CD1c-positive myeloid dendritic cell (primary cell): ENCODE measurements around the gene VAT1.
"Not testable (repeated sequence)": the region's sequence is repeated elsewhere in the genome, so short reads cannot be mapped to it uniquely, and the experiment has no call there.

ENCODE experiments used
- DNase-seq: peaks from one replicate; pipeline ENCODE4 v3.0.0-alpha.2; 2016; ENCODE audit errors: extremely low spot score

The VAT1 gene

DNA sequence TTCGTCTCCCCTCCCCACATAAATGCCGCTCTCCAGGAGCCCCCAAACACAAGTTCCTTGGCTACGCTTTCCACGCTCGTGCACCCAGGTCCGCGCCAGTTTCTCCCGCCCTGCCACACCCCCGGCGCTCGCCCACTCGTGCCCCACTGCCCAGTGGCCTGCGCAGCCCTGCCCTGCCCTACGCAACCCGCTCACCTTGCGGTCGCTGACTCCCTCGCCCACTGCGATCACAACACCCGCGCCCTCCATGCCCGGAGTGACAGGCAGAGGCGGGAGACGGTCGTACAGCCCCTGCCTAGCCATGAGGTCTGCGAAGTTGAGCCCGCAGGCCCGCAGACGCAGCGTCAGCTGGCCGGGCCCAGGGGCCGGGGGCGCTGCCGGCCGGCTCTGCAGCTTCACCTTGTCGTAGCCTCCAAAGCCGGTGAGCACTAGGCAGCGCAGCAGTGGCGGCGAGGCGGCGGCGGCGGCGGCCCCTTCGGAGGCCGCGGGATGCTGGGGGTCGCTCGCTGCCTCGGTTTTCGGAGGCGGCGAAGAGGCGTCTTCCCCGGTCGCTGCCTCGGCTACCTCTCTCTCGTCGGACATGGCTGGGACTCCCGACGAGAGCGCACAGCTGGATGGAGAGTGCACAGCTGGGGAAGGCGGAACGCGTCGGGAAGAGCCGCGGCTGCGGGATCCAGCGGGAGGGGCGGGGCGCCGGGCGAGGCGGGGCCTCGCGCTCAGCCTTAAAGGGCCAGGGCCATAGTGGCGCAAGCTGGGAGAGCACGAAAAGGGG, at the start of gene VAT1:
Gene VAT1, minus strand, starts transcription at position 645 of the 772 bp plus-strand sequence. Its CDS starts 63 bp downstream, at position 582.
- DNase-seq: peak; percentile 82

DNA sequence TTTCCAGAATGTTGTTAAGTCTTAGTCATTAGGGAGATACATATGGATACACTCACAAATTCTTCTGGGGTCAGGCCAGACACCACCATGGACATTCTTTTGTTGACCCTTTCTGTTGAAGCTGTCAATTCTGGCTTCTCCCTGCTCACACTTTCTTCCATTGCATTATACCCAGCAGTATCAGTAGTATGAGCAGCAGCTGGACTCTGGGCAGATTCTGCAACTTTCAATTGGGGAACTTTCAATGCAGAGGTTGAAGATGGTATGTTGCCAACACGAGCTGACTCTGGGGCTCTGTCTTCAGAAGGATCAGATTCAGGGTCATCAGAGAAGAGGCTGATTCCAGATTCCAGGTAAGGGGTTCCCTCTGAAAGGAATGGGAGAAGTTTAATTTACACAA, 48.7 kb upstream of the VAT1 start:
- no peak for DNase-seq

DNA sequence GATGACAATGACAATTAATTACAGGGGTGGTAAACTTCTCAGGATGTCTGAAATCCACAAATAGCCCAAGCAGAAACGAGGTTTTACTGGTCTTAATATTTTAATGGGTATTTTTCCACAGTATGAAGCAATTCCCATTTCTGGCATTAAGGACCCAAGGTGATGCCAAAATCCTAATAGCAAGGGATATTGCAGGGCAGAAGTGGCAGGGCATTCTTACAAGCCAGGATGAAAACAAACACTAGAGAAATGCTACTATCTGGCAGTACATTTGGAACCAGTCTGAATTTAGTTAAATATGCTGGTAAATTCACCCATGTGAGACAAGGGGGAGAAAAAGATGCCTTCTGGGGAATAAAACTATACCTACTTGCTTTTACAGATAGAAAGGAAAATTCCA, 48.1 kb upstream of the VAT1 start:
- no peak for DNase-seq

DNA sequence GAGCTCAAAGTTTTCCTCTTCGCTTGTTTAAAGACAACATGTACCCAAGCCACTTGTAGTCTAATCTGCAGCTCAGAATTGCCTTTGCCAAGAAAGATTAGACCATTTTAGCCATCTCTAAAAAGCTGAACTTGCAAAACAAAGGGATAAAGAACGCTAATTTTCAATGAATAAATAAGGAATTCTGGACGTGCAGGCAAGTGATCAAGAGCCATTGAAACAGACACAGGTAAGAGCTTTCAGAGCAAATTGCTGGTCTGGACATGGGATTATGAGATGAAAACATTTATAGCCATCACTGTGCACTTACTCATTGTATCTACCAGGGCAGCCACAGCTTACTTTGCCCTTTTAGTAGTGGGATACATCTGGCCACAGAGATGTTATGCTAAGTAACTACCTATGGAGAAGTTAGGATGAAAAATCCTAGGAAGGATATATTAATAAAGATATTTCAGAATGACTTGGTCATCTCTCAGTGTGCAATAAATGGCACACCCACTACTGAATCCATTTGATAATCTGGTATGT, 47.2 kb upstream of the VAT1 start:
- no peak for DNase-seq

DNA sequence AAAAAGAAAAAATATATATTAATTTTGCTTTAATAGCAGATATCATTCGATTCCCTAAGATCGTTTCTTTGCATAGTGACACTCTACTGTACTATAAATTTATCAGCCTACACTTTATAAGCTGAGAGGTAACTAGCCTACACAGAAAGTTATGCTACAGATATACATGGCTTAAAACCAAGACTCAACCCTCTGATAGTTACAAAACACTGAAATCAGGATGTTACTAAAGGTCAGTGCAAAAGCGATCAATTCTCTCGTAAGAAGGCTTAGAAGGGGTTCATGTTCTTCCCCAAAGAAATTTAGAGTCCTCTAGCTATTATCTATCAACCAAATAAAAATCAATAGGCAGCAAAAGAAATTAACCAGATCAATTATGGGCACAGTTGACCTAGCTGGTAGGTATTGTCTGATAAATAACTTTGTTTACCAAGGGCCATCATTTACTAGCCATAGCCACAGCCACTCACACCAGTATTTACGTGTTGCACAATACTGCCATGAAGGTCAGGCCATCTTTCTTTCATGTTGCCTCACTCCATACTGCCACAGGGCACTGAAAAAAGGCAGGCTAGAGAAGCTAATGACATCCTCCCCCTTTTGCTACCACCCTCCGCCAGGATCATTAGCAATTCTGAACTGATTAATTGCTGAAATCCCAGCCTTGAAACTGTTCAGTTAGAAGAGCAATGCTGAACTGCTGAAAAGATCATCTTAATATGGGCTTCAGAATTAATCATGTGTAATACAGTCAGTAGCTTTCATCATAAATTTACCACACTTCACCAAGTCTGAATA, 46.6 kb upstream of the VAT1 start:
- no peak for DNase-seq

DNA sequence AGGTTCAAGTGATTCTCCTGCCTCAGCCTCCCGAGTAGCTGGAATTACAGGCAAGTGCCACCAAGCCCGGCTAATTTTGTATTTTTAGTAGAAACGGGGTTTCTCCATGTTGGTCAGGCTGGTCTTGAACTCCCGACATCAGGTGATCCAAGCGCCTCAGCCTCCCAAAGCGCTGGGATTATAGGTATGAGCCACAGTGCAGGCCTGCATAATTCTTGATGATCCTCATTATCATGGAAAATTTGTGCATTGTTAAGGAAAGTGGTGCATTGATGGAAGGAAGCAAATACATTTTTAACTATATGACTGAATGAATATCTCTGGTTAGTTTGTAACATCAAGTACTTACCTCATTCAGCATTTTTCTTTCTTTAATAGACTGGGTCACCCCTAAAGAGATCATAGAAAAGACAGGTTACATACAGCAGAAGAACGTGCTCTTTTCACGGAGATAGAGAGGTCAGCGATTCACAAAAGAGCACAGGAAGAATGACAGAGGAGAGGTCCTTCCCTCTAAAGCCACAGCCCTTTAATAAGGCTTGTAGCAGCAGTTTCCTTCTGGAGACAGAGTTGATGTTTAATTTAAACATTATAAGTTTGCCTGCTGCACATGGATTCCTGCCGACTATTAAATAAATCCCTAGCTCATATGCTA, 40.9 kb upstream of the VAT1 start:
- no peak for DNase-seq

DNA sequence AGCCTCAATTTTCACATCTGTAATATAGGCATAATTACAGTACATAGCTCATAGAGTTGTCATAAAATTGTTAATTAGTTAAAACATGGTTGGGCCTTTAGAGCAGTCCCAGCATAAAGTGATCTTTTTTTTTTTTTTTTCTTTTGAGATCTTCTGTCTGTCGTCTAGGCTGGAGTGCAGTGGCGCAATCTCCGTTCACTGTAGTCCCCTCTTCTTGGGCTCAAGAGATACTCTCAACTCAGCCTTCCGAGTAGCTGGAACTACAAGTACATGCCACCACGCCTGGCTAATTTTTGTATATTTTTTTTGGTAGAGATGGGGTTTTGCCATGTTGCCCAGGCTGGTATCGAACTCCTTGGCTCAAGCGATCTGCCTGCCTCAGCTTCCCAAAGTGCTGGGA, 33.9 kb upstream of the VAT1 start:
- no peak for DNase-seq

DNA sequence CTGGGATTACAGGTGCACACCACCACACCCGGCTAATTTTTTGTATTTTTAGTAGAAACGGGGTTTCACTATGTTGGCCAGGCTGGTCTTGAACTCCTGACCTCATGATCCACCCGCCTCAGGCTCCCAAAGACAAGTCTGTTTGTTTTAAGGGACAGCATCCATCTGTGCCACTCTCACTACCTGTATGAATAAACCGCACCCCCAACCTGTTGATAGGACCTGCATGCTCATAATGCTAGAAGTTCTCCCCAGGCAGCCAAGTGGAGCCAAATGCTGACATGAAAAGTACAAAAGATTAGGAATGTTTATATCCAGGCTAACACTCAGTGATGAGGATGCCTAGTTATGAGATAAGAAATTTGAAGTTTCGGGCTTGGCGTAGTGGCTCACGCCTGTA, 30.8 kb upstream of the VAT1 start:
- DNase-seq: not testable (repeated sequence)

DNA sequence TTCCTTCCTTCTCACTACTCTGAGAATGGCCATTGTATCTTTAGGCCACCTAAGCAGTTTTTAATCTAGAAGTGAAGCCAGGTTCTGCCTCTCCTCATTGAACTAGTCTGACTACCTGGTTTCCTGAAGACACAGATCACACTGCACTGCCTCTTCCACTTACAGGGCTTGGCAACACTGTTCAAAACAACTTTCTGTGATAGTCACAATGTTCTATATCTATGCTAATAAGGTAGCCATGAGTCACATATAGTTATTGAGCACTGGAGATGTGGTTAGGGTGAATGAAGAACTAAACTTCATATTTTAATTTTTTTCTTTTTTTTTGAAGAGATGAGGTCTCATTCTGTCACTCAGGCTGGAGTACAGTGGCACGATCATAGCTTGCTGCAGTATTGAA, 29.8 kb upstream of the VAT1 start:
- DNase-seq: no peak

DNA sequence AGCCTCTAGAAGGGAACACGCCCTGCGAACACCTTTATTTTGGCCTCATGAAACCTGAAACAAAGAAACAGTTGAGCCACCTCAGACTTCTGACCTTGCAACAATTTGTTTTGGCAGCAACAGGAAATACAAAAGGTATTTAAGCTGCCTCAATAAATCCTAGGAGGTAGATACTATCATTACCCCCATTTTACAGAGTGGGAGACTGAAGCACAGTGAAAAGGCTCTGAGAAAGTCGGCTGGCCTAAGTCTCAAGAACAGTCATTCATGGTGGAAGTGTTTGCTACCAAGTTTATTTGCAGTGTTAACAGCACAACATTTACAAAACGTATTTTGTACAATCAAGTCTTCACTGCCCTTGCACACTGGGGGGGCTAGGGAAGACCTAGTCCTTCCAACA, 21.8 kb upstream of the VAT1 start:
- no peak for DNase-seq

DNA sequence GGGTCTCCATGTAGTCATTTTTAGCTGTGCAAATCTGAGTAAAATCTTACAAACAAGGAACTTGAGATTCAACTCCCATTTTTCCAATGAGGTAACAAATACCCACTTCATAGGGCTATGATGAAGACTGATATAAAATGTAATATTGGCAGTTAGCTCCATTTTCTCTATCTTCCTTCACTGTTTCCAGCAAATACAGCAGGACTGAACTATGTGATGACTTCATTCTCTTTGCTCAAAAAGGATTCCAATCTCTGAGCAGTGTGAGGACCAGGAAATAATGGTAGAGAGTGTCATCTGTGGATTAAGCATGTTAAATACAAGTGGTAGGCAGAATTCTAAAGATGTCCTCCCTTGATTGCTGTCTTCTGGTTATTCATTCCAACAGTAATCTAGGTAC, 21.1 kb upstream of the VAT1 start:
- no peak for DNase-seq

DNA sequence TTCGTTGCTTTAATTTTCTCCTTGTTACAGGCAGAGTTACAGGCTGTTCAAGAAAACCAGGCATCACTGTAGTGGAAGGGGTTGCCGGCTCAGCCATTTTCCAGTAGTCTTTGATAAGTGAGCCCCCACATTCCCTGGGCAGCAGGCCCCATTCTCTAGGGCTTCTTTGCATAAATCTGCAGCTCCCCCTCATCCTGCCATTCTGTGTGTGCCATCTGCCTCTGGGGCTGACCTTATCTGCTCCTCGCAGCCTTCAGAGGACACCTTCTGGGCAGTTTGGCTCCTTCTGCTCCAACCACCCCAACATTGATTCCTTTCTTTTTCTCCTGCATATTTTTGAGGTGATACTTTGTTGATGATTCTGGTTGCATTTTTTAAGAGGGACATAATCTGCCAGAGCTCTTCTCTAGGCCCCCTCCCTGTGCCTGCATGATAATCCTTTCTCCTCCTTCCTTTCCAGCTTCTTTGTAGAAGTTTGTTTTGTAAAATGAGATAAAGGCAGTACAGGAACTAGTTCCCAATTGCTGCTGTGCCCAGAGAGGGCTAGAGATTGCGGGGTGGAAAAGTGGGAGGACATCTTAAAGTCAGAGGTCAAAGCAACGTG, 19.9 kb upstream of the VAT1 start:
- no peak for DNase-seq

DNA sequence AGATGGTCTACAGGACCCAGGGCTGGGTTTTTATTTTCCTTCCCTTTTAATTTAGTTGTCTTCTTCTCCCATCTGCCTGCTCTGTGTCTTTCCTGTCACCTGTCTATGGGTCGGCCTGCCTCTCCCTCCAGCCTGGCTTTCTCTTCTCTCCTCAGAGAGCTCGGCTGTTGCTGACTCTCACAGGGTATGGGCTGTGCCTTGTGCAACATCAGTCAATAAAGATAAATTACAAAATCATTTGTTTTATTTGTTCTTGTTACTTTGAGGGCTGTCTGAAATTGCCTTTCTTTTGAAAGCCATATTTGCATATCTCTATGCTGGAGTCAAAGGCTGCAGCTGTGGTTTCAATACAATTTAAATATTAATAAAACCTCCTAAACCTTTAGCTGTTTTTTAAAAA, 18.5 kb upstream of the VAT1 start:
- no peak for DNase-seq

DNA sequence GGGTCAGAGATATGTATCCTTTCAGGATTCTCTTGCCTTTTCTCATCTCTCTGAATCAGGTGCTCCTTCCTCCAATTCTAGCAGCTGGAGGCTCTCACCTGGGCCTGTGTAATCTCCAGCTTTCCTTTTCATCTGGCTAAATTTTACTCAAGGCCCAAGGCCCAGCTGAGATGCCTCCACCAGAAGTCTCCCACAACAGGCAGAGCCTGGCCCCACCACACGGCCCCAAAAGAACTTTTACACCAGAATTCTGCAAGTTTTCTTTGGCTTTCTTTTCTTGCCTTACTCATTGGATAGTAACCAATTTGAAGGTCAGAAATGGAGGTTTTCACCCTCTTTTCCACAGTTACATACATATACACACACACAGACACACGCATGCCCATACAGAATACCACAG, 17.5 kb upstream of the VAT1 start:
- DNase-seq: no peak

DNA sequence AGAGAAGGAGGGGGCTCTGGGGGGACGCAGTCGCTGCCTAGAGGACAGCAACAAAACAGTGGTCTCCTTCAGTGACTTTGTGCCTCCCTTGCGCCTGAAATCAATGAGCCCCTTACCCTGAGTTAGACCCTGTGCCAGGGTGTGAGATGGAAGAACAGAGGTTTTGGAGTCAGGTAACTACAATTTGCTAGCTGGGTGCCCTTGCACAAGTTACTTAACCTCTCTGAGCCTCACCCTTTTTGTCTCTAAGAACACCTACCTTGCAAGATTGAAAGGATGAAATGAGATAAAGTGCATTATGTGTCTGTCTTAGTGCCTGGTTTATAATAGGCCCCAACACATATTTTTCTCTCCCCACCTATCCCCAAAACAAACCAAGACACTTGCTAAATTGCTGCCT, 12.7 kb upstream of the VAT1 start:
- no peak for DNase-seq

DNA sequence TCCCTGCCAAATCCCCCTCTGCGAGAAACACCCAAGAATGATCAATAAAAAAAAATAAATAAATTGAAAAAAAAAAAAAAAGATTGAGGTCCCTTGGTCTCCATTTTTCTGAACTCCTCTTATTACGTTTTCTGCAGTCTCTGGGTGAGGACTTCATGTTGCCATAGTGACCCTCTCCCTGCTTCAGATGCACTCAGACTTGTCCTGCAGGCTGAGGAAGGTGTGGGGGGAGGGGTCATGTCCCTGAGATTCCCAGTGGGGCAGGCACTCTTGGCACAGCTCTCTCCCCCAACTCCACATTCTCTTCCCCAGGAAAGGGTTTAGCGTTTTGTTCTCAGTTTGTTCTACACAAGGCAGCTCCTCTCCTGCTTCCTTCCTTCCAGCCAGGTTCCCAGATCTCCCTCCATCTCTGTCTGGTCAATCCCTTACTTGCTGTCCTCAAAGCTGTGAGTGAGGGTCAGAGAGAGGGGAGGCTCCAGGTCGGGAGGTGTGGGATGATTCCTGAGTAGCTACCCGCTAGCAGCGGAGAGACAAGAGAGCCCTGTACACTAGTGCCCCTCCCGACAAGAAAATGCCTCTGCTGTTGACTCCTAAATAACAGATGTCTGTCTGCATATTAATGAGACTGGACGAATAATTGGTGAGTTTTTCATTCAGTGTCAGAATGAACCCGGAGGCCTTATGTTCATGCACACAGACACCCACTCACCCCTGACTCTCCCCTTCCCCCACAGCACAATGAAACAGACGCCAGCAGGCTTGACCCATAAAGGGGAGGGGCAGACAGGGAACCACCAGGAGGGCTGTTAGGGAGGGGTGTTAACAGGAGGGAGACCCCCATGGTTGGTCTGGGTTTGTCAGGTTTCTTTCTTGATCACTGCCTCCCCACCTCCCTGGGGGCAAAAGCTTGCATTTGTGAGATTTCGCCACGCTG, 12.0 kb upstream of the VAT1 start:
- DNase-seq: no peak

DNA sequence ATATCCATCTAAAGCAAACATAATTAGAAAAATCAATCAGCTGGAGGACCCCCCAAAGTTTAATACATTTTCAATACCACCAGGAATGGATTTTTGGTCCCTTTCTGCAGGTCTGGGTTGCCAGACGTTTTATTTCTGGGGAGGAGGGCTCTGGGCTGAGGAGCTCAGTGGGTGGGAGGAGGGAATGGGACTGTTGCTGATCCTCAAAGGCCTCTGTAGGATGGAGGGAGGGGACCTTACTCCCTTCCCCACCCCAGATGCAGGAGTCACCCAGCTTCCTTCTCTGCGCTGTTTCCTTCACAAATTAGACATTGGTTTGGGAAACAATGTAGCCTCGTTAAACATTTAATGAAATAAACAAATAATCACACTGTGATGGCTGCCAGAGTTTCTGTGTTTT, 9.5 kb upstream of the VAT1 start:
- DNase-seq: no peak

DNA sequence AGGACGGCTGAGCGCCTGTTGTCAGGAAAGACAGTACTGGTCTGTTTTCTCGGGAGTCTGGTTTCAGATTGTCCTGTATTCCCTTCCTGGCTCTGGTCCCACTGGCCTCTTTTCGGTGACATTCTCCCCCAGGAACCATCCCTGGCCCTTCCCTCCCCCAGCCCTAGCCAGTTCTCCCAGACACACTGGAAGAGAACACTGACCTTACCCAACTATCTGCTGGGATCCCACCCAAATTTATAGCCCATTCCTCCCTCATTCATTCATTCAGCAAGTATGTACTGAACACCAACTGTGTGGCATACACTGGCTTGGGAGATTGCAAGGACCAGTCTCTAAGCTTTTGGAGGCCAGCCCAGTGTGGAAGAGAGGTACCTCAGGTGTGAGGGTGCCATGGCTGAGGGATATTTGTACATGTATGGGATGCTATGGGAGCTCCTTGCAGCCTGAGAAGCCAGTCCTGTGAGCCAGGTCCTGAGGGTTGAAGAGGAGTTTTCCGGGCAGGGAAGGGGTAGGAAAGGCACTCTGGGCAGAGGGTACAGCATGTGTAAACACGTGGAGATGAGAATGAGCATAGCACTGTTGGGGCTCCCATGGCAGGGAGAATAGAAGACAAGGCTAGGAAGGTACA, 8.1 kb upstream of the VAT1 start:
- no peak for DNase-seq

DNA sequence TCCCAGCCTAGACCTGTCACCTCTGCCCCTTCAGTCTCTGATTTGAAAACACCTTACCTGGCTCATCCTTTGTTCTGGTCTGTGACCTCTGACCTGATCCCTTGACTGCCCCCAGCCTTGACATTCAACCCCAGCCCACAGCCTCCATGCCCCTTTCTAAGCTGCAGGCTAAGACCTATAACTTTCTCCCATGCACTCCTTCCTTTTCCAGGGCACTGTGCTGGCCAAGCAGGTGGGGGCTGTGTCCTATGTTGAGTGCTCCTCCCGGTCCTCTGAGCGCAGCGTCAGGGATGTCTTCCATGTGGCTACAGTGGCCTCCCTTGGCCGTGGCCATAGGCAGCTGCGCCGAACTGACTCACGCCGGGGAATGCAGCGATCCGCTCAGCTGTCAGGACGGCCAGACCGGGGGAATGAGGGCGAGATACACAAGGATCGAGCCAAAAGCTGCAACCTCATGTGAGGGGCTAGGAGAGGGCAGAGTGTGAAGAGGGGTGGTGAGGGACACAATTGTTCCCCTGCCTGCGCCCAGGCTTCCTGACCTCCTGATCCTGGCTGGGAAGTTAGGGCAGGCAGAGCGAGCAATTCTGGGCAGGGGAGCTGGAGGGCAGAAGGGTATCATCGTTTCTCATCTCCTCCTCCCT, 6.2 kb upstream of the VAT1 start:
- no peak for DNase-seq
